Cardiac ventricle fibroblast (primary cell): Measurements from ENCODE around the gene MARCOL. TPM values are rescaled to one million over a fixed set of nuclear protein-coding genes. Genes with fewer than 3 reads are reported as not detected.

Experiments used
- total RNA-seq: library from RNA; depleted of rRNA; stranded (reverse); fragments of >200 nt; gene quantifications from 2 replicates; pipeline ENCODE4 v1.2.3, GENCODE V29; 2015

MARCOL gene
- total RNA-seq, result not detected in 2 replicates

GRCh38 chr5:148238418-148238794, at the start of gene MARCOL:
TSS of gene MARCOL (plus strand) at chr5:148238525. CDS start at chr5:148238598, 73 bp downstream.

GRCh38 chr5:148202531-148203203, 35.7 kb upstream of the MARCOL start, which contains the start of gene SPINK6:
TSS of gene SPINK6 (plus strand) at chr5:148203042. CDS start at chr5:148203097, 55 bp downstream.

GRCh38 chr5:148268566-148268965, 30.2 kb downstream of the MARCOL start, which contains the start of gene SPINK13:
TSS of gene SPINK13 (plus strand) at chr5:148268794. CDS start at chr5:148270073, 1,279 bp downstream.

Other genes with a start within 250 kb of the MARCOL start
- not detected in 2 replicates for gene SPINK5, start 174.5 kb upstream of the MARCOL start, total RNA-seq
- gene SPINK14, start 70.0 kb upstream of the MARCOL start, total RNA-seq, result not detected in 2 replicates
- gene SPINK6, start 35.5 kb upstream of the MARCOL start, total RNA-seq, result 1.1 and 1.2 TPM in 2 replicates
- 6.4 and 8.4 TPM in 2 replicates for gene SPINK13, start 30.3 kb downstream of the MARCOL start, total RNA-seq
- not detected in 2 replicates for gene SPINK7, start 73.9 kb downstream of the MARCOL start, total RNA-seq
- gene SPINK9, start 97.0 kb downstream of the MARCOL start, total RNA-seq, result 1.4 TPM in 1 of 2 replicates, not detected in the other
- 37.8 and 58.9 TPM in 2 replicates for gene FBXO38, start 145.4 kb downstream of the MARCOL start, total RNA-seq